Measurements from ENCODE around the gene ARVCF. TPM values are rescaled to one million over a fixed set of nuclear protein-coding genes. Genes with fewer than 3 reads are reported as not detected.

The ARVCF gene
- total and polyA plus RNA-seq, 9 of the 15 experiments (the other 6 are each of a cell fraction or from before 2014, with no cell fraction given): 0.03 to 97.4 (median 15.6) TPM

DNA sequence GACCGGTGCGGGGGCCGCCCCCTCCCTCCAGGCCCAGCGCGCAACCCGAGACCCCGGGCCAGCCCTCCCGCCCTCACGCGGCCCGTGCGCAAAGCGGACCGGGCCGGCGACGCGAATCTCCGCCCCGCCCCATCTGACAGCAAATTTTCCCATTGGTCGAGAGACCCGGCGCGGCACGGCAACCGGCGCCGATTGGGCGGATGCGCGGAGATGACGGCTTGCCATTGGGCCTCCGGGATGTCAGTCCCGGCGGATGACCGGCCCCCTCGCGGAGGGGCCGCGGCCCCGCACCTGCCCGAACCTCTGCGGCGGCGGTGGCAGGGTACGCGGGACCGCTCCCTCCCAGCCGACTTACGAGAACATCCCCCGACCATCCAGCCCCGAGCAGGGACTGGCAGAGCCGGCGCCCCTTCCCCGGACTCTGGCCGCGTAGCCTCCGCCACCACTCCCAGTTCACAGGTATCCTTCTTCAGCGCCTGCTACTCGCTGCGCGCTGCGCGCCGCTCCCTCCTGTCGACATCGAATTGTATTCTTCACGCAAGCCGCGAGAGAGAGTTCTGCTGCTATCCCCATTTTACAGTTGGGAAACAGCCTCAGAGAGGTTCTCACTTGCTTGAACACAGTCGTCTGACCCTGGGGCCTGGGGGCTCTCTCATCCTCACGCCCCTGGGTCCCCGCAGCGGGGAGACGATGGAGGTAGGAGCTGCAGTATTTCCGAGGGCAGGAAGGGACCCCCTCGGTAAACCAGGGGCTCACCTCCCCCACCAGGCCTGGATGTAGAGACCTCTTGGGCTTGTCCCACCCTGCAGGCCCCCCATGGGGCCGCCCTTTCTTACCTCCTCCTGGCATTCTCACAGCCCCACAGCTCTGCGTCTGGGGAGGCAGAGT, at the start of gene ARVCF (continued):
- TF ChIP-seq, protein P1, sequence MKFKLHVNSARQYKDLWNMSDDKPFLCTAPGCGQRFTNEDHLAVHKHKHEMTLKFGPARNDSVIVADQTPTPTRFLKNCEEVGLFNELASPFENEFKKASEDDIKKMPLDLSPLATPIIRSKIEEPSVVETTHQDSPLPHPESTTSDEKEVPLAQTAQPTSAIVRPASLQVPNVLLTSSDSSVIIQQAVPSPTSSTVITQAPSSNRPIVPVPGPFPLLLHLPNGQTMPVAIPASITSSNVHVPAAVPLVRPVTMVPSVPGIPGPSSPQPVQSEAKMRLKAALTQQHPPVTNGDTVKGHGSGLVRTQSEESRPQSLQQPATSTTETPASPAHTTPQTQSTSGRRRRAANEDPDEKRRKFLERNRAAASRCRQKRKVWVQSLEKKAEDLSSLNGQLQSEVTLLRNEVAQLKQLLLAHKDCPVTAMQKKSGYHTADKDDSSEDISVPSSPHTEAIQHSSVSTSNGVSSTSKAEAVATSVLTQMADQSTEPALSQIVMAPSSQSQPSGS (CRISPR knock-in tag; IDR thresholded peaks at IDR 0.05): no peak
- TF ChIP-seq EHMT2 (IDR thresholded peaks at IDR 0.05) (no peak), ZNF57 (CRISPR knock-in tag; IDR thresholded peaks at IDR 0.05) (no peak; the same call in 1 of the 2 replicates), EP300 (IDR thresholded peaks at IDR 0.05; ENCODE audit: low read length) (no peak), ZNF766 (CRISPR knock-in tag; conservative IDR thresholded peaks at IDR 0.05) (no peak), SMC3 (conservative IDR thresholded peaks at IDR 0.05; ENCODE audit: insufficient read depth, low read depth, low read length) (no peak), NEUROD1 (IDR thresholded peaks at IDR 0.05; ENCODE audit: borderline replicate concordance, low read depth, low read length, partially characterized antibody) (peak; percentile 100), ZNF324 (CRISPR knock-in tag; IDR thresholded peaks at IDR 0.05) (no peak; the same call in none of the 2 replicates), ZNF347 (CRISPR knock-in tag; IDR thresholded peaks at IDR 0.05; ENCODE audit: low read depth) (peak; percentile 80; the same call in 1 of the 2 replicates), SMAD3 (CRISPR knock-in tag; conservative IDR thresholded peaks at IDR 0.05) (peak; percentile 53; the same call in 1 of the 2 replicates), ZNF140 (CRISPR knock-in tag; IDR thresholded peaks at IDR 0.05) (0 out of 2 replicates have a peak, but pooled peaks have one; percentile 53), PCBP2 (IDR thresholded peaks at IDR 0.05; ENCODE audit: low read depth, low read length, poor library complexity, severe bottlenecking) (no peak), HDAC6 (IDR thresholded peaks at IDR 0.05; ENCODE audit: low read depth, low read length) (peak; percentile 92), KDM2B (CRISPR knock-in tag; IDR thresholded peaks at IDR 0.05) (peak; percentile 100), HDAC8 (tag; IDR thresholded peaks at IDR 0.05) (0 out of 2 replicates have a peak, but pooled peaks have one; percentile 53), ZC3H4 (CRISPR knock-in tag; IDR thresholded peaks at IDR 0.05; ENCODE audit: borderline replicate concordance) (no peak)
- TF ChIP-seq, protein P2, sequence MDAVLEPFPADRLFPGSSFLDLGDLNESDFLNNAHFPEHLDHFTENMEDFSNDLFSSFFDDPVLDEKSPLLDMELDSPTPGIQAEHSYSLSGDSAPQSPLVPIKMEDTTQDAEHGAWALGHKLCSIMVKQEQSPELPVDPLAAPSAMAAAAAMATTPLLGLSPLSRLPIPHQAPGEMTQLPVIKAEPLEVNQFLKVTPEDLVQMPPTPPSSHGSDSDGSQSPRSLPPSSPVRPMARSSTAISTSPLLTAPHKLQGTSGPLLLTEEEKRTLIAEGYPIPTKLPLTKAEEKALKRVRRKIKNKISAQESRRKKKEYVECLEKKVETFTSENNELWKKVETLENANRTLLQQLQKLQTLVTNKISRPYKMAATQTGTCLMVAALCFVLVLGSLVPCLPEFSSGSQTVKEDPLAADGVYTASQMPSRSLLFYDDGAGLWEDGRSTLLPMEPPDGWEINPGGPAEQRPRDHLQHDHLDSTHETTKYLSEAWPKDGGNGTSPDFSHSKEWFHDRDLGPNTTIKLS (IDR thresholded peaks at IDR 0.05; ENCODE audit: borderline replicate concordance, low read depth): no peak
- TF ChIP-seq, protein P3, sequence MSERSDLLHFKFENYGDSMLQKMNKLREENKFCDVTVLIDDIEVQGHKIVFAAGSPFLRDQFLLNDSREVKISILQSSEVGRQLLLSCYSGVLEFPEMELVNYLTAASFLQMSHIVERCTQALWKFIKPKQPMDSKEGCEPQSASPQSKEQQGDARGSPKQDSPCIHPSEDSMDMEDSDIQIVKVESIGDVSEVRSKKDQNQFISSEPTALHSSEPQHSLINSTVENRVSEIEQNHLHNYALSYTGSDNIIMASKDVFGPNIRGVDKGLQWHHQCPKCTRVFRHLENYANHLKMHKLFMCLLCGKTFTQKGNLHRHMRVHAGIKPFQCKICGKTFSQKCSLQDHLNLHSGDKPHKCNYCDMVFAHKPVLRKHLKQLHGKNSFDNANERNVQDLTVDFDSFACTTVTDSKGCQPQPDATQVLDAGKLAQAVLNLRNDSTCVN (CRISPR knock-in tag; IDR thresholded peaks at IDR 0.05): peak; percentile 66; the same call in 1 of the 2 replicates
- TF ChIP-seq, protein P4, sequence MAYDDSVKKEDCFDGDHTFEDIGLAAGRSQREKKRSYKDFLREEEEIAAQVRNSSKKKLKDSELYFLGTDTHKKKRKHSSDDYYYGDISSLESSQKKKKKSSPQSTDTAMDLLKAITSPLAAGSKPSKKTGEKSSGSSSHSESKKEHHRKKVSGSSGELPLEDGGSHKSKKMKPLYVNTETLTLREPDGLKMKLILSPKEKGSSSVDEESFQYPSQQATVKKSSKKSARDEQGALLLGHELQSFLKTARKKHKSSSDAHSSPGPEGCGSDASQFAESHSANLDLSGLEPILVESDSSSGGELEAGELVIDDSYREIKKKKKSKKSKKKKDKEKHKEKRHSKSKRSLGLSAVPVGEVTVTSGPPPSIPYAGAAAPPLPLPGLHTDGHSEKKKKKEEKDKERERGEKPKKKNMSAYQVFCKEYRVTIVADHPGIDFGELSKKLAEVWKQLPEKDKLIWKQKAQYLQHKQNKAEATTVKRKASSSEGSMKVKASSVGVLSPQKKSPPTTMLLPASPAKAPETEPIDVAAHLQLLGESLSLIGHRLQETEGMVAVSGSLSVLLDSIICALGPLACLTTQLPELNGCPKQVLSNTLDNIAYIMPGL (CRISPR knock-in tag; IDR thresholded peaks at IDR 0.05): peak; percentile 17; the same call in 1 of the 2 replicates
- TF ChIP-seq, protein P5, sequence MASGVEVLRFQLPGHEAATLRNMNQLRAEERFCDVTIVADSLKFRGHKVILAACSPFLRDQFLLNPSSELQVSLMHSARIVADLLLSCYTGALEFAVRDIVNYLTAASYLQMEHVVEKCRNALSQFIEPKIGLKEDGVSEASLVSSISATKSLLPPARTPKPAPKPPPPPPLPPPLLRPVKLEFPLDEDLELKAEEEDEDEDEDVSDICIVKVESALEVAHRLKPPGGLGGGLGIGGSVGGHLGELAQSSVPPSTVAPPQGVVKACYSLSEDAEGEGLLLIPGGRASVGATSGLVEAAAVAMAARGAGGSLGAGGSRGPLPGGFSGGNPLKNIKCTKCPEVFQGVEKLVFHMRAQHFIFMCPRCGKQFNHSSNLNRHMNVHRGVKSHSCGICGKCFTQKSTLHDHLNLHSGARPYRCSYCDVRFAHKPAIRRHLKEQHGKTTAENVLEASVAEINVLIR (CRISPR knock-in tag; IDR thresholded peaks at IDR 0.05): peak; percentile 79

Measured in K562 (cell line).